Measurements from ENCODE around the gene EVI5L. TPM values are rescaled to one million over a fixed set of nuclear protein-coding genes. Genes with fewer than 3 reads are reported as not detected.
"Not testable (repeated sequence)": the region's sequence is repeated elsewhere in the genome, so short reads cannot be mapped to it uniquely, and the experiment has no call there.

Gene EVI5L
- total RNA-seq, 1 experiment from 2014 or later: 5.0 TPM

DNA sequence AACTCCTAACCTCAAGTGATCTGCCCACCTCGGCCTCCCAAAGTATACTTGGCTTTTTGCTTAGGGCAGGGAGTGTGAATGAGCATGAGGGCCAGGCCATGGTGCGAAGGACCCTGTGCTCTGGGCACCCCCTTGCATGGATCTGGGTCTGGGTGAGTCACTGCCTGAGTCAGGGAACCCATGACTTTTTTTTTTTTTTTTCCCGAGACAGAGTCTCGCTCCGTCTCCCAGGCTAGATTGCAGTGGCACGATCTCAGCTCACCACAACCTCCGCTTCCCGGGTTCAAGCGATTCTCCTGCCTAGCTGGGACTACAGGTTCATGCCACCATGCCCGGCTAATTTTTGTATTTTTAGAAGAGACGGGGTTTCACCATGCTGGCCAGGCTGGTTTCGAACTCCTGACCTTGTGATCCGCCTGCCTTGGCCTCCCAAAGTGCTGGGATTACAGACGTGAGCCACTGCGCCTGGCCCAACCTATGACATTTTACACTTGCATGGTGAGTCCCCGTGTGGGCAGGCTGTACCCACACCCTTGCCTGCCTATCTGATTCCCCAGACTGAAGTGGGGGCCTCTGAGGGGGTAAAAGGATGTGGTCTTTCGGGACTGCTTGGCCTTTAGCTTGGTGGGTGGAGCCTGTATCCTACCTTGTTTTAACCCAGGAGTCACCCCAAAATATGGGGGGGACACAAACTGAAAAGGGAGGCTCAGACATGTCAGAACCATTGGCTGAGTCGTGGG, 63.5 kb downstream of the EVI5L start:
- not testable (repeated sequence) for H3K27me3 ChIP-seq (ENCODE audit: control insufficient read depth, insufficient read depth, low read length); H3K36me3 ChIP-seq (replicated peaks; ENCODE audit: control insufficient read depth, insufficient read depth, low read length); H3K4me3 ChIP-seq (ENCODE audit: insufficient read depth, low read depth, low read length); DNase-seq

DNA sequence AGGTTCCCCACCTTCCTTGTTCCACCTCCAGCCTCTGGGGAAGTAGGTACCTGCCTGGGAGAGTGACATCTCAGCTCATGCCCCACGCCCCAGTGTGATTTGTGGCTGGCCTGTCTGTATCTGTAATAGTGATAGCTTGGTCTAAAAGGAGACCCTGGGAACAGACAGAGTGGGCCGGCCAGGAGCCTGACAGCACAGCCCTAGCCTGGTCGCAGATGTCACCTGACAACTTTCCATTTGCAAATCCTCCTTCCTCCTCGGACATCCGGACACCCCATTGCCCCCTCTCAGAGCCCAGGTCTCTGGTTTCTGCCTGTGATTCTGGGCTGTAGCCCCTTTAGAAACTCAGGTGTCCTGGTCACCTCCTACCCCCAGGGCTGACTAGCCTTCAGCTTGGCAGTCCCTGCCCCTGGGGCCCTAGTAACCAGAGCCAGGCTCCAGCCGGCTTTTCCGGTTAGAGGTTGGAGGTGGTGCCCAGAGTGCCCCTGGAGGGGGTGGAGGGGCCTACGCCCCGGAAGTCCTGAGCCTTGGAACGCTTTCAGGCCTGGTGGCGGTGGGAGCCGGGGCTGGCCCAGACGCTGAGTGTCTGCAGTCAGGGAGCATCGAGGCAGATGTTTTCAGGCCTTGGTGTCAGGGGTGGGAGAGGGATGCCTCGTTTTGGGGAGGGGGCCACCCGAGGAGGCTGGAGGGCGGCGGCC, 64.7 kb downstream of the EVI5L start:
- Histone ChIP-seq H3K36me3 (replicated peaks; ENCODE audit: control insufficient read depth, insufficient read depth, low read length) (peaks cover 2% of the 10 kb centered on the region; the same call in 1 of the 2 replicates), H3K27me3 (ENCODE audit: control insufficient read depth, insufficient read depth, low read length) (no peaks in the 10 kb centered on the region), H3K4me3 (ENCODE audit: insufficient read depth, low read depth, low read length) (no peak overlapping the region)
- peak; percentile 70 for DNase-seq

DNA sequence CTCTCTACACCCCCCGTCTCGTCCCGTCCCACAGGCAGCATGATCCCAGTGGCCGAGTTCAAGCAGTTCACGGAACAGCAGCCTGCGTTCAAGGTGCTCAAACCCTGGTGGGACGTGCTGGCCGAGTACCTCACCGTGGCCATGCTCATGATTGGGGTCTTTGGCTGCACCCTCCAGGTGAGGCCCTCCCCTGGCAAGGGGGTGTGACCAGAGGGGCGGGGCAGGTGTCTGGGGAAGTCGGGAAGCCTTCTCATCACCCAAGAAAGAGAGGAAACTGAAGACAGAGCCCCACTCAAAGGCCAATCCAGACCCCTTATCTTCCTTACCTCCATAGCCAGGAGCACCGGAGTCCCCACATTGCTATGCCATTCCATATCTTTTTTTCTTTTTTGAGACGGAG, 65.5 kb downstream of the EVI5L start:
- DNase-seq: no peak
- H3K27me3 ChIP-seq (ENCODE audit: control insufficient read depth, insufficient read depth, low read length): no peaks in the 10 kb centered on the region
- H3K4me3 ChIP-seq (ENCODE audit: insufficient read depth, low read depth, low read length): no peak overlapping the region
- H3K36me3 ChIP-seq (replicated peaks; ENCODE audit: control insufficient read depth, insufficient read depth, low read length): peaks cover 2% of the 10 kb centered on the region; the same call in 1 of the 2 replicates

DNA sequence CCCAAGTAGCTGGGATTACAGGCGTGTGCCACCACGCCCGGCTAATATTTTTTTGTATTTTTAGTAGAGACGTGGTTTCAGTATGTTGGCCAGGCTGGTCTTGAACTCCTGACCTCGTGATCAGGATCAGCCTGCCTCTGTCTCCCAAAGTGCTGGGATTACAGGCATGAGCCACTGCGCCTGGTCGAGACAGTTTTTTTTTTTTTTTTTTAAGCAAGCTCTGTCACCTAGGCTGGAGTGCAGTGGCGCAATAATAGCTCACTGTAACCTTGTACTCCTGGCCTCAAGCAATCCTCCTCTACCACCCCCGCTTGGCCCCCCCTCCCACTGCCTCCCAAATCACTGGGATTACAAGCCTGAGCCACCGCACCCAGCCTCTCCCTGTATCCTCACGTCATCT, 67.3 kb downstream of the EVI5L start:
- no peak for DNase-seq
- no peak overlapping the region for H3K4me3 ChIP-seq (ENCODE audit: insufficient read depth, low read depth, low read length)
- H3K27me3 ChIP-seq (ENCODE audit: control insufficient read depth, insufficient read depth, low read length): no peaks in the 10 kb centered on the region
- peaks cover 2% of the 10 kb centered on the region; the same call in 1 of the 2 replicates for H3K36me3 ChIP-seq (replicated peaks; ENCODE audit: control insufficient read depth, insufficient read depth, low read length)

DNA sequence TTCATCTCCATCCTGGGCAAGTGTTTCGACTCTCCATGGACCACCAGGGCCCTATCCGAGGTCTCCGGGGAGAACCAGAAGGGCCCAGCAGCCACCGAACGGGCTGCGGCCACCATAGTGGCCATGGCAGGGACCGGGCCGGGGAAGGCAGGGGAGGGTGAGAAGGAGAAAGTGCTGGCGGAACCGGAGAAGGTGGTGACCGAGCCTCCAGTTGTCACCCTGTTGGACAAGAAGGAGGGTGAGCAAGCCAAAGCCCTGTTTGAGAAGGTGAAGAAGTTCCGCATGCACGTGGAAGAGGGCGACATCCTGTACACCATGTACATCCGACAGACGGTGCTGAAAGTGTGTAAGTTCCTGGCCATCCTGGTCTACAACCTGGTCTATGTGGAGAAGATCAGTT, 68.9 kb downstream of the EVI5L start:
- H3K27me3 ChIP-seq (ENCODE audit: control insufficient read depth, insufficient read depth, low read length): no peaks in the 10 kb centered on the region; the same call in 1 of the 2 replicates
- DNase-seq: peak; percentile 13
- H3K36me3 ChIP-seq (replicated peaks; ENCODE audit: control insufficient read depth, insufficient read depth, low read length): peaks cover 2% of the 10 kb centered on the region; the same call in 1 of the 2 replicates
- no peak overlapping the region for H3K4me3 ChIP-seq (ENCODE audit: insufficient read depth, low read depth, low read length)

DNA sequence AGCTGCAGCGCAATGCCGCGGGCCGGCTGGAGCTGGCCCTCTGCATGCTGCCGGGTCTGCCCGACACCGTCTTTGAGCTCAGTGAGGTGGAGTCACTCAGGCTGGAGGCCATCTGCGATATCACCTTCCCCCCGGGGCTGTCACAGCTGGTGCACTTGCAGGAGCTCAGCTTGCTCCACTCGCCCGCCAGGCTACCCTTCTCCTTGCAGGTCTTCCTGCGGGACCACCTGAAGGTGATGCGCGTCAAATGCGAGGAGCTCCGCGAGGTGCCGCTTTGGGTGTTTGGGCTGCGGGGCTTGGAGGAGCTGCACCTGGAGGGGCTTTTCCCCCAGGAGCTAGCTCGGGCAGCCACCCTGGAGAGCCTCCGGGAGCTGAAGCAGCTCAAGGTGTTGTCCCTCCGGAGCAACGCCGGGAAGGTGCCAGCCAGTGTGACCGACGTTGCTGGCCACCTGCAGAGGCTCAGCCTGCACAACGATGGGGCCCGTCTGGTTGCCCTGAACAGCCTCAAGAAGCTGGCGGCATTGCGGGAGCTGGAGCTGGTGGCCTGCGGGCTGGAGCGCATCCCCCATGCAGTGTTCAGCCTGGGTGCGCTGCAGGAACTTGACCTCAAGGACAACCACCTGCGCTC, 69.8 kb downstream of the EVI5L start:
- Histone ChIP-seq H3K4me3 (ENCODE audit: insufficient read depth, low read depth, low read length) (no peak overlapping the region), H3K27me3 (ENCODE audit: control insufficient read depth, insufficient read depth, low read length) (no peaks in the 10 kb centered on the region; the same call in 1 of the 2 replicates), H3K36me3 (replicated peaks; ENCODE audit: control insufficient read depth, insufficient read depth, low read length) (peaks cover 2% of the 10 kb centered on the region; the same call in 1 of the 2 replicates)
- peak; percentile 49 for DNase-seq

DNA sequence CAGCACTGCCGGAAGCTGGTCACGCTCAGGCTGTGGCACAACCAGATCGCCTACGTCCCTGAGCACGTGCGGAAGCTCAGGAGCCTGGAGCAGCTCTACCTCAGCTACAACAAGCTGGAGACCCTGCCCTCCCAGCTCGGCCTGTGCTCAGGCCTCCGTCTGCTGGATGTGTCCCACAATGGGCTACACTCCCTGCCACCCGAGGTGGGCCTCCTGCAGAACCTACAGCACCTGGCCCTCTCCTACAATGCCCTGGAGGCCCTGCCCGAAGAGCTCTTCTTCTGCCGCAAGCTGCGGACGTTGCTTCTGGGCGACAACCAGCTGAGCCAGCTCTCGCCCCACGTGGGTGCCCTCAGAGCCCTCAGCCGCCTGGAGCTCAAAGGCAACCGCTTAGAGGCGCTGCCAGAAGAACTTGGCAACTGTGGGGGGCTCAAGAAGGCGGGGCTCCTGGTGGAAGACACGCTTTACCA, 70.4 kb downstream of the EVI5L start:
- H3K4me3 ChIP-seq (ENCODE audit: insufficient read depth, low read depth, low read length): no peak overlapping the region
- DNase-seq: peak; percentile 39
- H3K27me3 ChIP-seq (ENCODE audit: control insufficient read depth, insufficient read depth, low read length): no peaks in the 10 kb centered on the region; the same call in 1 of the 2 replicates
- H3K36me3 ChIP-seq (replicated peaks; ENCODE audit: control insufficient read depth, insufficient read depth, low read length): peaks cover 2% of the 10 kb centered on the region; the same call in 1 of the 2 replicates

DNA sequence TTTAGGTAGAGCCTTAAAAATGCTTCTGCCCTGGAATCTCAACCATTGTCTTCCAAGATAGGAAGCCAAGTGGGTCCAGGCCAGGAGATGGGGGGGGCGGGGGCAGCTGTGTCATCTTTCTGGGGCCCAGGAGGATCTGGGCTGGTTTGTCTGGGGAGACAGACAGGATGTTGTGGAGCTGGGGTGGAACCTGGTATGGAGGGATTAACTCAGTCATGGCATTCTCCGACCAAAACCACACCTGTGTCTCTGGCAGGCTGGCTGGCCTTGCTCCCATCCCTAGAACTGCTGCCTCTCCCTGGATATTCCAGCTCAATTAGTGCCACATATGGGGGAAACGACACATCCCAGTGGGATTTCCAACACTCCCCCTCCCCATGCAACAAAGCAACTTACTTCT, 70.9 kb downstream of the EVI5L start:
- Histone ChIP-seq H3K36me3 (replicated peaks; ENCODE audit: control insufficient read depth, insufficient read depth, low read length) (peaks cover 2% of the 10 kb centered on the region; the same call in 1 of the 2 replicates), H3K4me3 (ENCODE audit: insufficient read depth, low read depth, low read length) (no peak overlapping the region), H3K27me3 (ENCODE audit: control insufficient read depth, insufficient read depth, low read length) (no peaks in the 10 kb centered on the region; the same call in 1 of the 2 replicates)
- peak; percentile 31 for DNase-seq

DNA sequence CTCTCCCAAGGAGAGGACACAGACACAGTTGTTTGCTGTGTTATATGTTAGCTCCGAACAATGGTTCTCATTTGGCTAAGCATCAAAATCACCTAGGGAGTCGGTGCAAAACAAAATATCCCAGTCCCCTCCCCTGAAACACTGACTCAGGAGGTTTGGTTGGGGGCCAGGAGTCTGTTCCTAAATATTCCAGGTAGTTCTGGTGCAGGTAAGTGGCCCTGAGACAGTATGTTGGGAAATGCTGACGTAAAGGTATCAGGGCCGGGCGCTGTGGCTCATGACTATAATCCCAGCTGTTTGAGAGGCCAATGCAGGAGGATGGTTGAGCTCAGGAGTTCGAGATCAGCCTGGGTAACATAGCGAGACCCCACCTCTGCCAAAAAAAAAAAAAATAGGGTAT, 71.3 kb downstream of the EVI5L start:
- no peak overlapping the region for H3K4me3 ChIP-seq (ENCODE audit: insufficient read depth, low read depth, low read length)
- peaks cover 2% of the 10 kb centered on the region; the same call in 1 of the 2 replicates for H3K36me3 ChIP-seq (replicated peaks; ENCODE audit: control insufficient read depth, insufficient read depth, low read length)
- DNase-seq: peak; percentile 4
- H3K27me3 ChIP-seq (ENCODE audit: control insufficient read depth, insufficient read depth, low read length): no peaks in the 10 kb centered on the region; the same call in 1 of the 2 replicates

DNA sequence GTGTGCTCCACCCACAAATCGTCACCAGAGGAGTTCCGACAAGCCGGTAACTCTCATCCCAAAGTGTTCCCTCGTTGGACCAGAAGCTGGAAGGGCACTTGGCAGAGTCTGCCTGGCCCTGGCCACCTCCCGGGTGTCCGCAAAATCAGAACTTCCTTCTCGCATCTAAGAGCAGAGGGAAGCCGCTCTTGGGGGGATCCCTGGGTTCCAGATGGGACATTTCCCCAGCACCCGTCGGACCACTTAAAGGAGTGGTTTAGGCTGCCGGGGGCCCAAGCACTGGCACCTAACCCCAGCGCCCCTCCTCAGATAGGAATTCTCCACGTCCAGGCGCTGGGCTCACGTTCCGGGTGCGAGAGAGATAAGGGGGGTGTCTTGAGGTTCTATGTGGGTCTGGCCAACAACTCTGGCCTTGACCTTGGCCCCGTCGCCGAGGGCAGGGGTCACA, 72.8 kb downstream of the EVI5L start:
- peaks cover 2% of the 10 kb centered on the region; the same call in 1 of the 2 replicates for H3K36me3 ChIP-seq (replicated peaks; ENCODE audit: control insufficient read depth, insufficient read depth, low read length)
- peak overlapping the region; percentile 62 for H3K4me3 ChIP-seq (ENCODE audit: insufficient read depth, low read depth, low read length)
- no peaks in the 10 kb centered on the region; the same call in 1 of the 2 replicates for H3K27me3 ChIP-seq (ENCODE audit: control insufficient read depth, insufficient read depth, low read length)
- no peak for DNase-seq

DNA sequence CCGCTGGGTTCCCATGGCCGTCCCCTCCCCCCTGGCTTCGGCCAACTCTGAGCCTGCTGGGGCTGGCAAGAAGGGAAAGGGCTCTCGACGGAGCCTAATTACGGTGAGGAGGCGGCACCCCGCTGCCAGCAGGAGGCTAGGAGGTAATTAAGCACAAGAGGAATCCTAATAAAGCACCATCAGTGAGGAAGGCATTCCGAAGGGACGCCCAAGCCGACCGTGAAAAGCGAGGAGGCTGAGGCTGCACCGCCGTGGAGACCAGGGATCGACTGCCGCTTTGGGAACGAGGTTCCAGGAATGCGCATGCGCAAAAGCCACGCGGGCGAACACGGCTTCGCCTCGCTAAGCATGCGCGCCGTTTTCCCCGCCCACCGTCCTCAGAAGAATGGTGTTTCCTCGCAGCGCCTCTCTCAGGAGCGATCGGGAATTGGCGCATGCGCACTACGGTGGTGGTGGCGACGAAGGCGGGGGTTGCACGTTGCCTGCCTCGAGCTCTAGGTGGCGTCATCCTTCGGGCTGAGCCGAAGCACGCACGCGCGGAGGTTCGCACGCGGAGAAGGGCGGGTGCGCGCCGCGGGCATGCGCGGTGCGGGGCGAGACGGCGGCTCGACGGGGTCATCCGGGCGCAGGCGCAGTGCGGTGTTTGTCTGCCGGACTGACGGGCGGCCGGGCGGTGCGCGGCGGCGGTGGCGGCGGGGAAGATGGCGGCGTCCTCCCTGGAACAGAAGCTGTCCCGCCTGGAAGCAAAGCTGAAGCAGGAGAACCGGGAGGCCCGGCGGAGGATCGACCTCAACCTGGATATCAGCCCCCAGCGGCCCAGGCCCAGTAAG, 73.4 kb downstream of the EVI5L start, which contains the start of gene MAP2K7:
Gene MAP2K7, plus strand, starts transcription at position 634 of the 830 bp plus-strand sequence. Its CDS starts 68 bp downstream, at position 702.
- Histone ChIP-seq H3K36me3 (replicated peaks; ENCODE audit: control insufficient read depth, insufficient read depth, low read length) (peaks cover 2% of the 10 kb centered on the region; the same call in 1 of the 2 replicates), H3K27me3 (ENCODE audit: control insufficient read depth, insufficient read depth, low read length) (no peaks in the 10 kb centered on the region; the same call in 1 of the 2 replicates), H3K4me3 (ENCODE audit: insufficient read depth, low read depth, low read length) (peak within 1 kb of the TSS; percentile 88)
- peak; percentile 100 for DNase-seq

DNA sequence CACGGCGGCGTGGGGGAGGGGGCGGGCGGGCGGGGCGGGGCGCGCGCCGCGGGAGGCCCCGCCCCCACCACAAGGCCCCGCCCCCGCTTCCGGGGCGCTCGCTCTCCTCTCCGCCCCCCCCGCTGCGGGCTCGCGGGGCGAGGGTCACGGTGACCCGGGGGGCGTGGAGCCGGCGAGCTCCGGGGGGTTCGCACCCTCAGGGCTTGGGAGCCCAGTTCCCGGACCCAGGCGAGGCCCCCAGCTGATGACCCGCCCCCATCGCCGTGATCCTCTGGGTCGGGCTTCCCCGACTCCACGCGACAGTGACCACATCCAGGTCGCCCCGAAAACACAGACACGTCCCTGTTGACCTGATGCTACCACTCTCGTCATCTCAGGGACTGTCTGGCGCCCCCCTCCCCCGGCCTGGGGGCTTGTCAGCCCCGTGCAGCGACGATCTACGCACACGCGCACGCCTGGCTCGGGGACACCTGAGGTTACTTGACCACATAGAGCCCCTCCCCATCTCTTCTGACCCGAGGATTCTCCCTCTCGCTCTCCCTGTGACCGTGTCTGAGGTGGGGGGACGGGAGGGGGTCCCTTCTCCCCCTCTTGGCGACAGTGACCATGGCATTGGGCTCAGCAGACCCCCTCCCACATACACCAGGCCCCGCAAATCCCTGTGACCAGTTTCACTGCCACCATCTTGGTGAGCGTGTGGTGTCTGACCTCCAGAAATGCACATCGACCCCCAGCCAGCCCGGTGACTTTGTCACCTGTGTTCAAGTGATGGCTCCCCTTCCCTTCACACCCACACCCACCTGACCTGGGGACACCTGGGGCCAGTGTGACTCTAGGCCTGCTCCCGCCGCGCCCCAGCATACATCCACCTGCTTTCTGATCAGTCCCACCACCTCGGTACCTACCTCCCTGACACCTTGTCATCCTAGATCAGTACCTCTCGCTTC, 74.3 kb downstream of the EVI5L start:
- peak; percentile 92 for DNase-seq
- H3K4me3 ChIP-seq (ENCODE audit: insufficient read depth, low read depth, low read length): peak overlapping the region; percentile 88

DNA sequence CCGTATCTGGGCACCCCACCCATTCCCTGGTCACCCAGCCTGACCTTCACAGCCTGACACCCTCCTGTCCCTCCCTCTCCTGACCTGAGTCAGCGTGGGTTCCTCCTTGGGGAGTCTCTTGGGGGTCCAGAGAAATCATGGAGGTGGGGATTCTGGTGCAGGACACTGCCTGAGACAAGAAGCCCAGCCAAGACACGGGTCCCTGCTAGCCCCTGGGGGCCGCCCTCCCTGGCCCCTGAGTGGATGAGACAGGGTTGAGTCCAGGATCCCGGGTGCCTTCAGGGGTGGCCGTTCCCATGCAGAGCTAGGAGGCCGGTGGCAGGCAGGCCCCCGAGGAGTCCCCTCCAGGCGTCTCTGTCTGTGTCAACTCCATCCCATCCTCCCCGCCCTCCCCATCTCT, 75.2 kb downstream of the EVI5L start:
- H3K27me3 ChIP-seq (ENCODE audit: control insufficient read depth, insufficient read depth, low read length): no peaks in the 10 kb centered on the region; the same call in 1 of the 2 replicates
- DNase-seq: no peak
- no peaks in the 10 kb centered on the region; the same call in 1 of the 2 replicates for H3K36me3 ChIP-seq (replicated peaks; ENCODE audit: control insufficient read depth, insufficient read depth, low read length)
- no peak overlapping the region for H3K4me3 ChIP-seq (ENCODE audit: insufficient read depth, low read depth, low read length)

More for the DNA sequence above, 74.3 kb downstream of the EVI5L start:
- H3K36me3 ChIP-seq (replicated peaks; ENCODE audit: control insufficient read depth, insufficient read depth, low read length): no peaks in the 10 kb centered on the region; the same call in 1 of the 2 replicates
- no peaks in the 10 kb centered on the region; the same call in 1 of the 2 replicates for H3K27me3 ChIP-seq (ENCODE audit: control insufficient read depth, insufficient read depth, low read length)
